GM19372 (cell line): ENCODE data around the gene SLC9A9.

ENCODE experiments used
- ATAC-seq: cut with Tn5 transposase; IDR thresholded peaks from one replicate; pipeline ENCODE4 v1.9.1; 2021; ENCODE audit warnings: mild to moderate bottlenecking, low read depth, moderate library complexity; ENCODE audit not compliant: unreplicated experiment

SLC9A9 gene

DNA sequence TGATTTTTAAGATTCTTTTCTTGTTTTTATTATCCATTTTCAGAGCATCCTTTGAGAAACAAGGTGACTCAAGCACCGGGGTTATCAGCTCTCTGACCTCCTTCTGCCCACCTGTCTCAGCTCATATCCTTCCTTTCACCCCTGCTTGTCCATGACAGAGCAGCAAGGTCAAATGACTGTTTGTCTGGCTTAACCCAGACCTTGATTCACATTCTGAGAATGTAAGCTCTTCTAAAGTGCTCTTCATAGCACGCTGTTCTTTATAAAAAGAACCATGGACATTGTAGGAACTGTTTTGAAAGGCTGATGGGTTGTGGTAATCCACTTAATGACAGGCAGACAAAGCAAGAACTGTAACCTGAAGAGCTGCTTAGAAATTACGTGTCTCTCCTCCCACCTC, 606.2 kb downstream of the SLC9A9 start:
- no peak for ATAC-seq

- ATAC-seq: no peak
Observed at GRCh38 chr3:143241481-143241951, 606.8 kb downstream of the SLC9A9 start.

- ATAC-seq: no peak
Observed at GRCh38 chr3:143240886-143241285, 607.4 kb downstream of the SLC9A9 start.

- no peak for ATAC-seq
Observed at GRCh38 chr3:143239031-143239430, 609.2 kb downstream of the SLC9A9 start.

DNA sequence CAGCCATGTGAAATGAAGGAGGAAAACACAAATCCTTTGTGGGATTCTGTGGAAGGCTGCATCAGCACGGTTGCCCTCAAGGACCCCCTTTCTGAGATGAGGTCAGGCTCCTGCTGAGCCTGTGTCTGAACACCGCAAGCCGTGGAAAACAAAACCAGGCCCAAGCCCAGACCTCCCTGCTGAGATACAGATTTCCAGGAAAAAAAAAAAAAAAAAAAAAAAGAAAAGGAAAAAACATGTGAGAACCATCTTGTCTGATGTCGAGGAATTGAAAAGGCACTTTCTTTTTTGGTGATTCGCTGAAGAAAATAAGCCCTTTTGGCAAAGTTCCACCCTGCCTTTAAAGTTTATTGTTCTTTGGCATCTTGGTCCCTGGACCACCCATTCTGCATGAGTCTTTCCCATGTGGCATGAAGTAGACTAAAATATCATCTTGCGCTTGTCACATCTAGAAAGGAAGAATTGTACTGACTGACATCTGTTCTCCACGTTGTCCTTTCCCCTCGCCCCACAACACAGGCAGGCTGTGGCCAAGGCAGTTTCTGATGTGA, 611.1 kb downstream of the SLC9A9 start:
- no peak for ATAC-seq

- ATAC-seq: peak; percentile 52
Observed at GRCh38 chr3:143236226-143236964, 611.9 kb downstream of the SLC9A9 start.

DNA sequence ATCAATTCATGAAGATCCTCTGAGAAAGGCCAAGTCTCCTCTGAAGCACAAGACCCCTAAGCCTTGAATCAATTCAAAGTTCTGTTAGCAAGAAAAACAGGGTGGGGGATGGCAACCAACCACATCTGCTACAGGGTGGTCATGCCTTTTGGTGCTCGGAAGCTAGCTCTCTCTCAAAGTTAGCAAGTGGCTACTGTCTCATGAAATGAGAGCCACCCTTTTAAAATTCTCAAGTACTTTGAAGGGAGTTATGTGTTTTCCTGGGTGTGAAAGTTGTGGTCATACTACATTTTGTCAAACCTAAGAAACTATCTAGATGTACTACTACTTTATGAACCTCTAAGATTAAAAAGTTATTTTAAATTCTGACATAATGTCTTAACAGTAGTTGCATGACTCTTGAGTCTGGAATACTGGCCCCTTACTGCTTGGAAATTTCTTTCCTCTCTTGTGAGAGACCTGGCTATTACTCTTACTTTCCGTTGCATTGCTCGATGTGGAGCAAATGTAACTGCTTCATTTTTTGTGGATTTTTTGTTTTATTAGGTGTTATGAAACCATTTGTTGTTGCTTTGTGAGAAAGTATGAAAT, 612.6 kb downstream of the SLC9A9 start:
- no peak for ATAC-seq

DNA sequence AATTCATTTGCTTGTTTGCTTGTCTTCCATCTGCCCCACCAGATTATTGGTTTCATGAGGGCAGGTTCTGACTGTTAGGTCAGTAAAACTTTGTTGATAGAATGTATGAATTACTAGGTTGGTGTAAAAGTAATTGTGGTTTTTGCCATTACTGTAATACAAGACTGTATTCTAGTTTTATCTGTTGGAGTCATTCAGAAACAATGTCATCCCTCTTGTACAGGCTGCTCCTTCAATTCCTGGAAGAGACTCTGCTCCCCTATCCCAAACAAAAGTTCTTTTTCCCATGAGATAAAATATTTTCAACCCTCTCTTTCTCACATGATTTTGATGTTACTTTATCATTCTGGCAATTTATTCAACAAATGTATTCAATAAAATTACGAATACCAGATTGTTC, 613.7 kb downstream of the SLC9A9 start:
- no peak for ATAC-seq

GRCh38 chr3:143232981-143233380, 615.3 kb downstream of the SLC9A9 start:
- no peak for ATAC-seq

- no peak for ATAC-seq
Observed at GRCh38 chr3:143228405-143228804, 619.9 kb downstream of the SLC9A9 start.

DNA sequence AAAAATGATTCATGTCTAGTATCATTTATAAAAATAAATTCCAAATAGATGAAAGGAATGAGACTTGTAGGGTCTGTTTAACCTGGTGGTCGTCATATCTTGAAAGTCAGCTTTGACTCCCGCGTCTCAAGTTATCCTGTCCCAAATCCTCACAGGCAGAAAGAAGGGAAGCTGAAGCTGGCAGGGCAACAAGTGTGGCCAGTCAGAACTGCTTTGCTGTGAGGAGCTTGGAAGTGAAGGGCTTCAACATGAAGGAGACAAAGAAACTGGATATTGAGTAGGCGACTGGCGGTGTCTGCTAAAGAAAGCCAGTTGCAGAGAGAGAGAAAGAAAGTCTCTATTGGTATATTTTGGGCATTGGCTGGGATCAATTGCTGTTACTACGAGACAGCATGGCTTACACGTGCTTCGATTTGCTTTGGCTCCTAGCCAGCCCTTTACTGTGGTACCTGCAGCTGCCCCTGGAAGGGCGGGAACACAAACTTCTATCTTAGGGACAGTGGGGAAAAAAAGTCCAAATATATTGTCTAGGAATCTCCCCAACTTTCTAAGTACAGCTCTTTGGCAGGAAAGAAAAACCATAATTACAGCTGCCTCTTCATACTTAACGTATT, 621.5 kb downstream of the SLC9A9 start:
- no peak for ATAC-seq

DNA sequence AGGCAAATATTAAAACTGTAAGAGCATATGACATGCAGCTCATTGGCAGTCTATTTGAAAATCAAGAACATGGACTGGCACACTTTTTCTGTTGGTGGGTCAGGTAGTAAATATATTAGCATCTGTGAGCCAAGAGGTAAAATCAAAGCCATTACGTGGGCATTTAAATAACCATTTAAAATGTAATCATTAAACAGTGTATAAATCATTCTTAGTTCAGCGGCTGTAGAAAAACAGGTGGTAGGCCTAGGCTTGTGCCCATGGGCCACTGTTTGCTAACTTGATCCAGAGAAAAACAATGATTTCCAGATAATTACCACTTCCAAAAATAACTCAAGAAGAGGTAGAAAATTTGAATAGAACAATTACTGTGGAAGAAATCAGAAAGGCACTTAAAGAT, 623.6 kb downstream of the SLC9A9 start:
- no peak for ATAC-seq

DNA sequence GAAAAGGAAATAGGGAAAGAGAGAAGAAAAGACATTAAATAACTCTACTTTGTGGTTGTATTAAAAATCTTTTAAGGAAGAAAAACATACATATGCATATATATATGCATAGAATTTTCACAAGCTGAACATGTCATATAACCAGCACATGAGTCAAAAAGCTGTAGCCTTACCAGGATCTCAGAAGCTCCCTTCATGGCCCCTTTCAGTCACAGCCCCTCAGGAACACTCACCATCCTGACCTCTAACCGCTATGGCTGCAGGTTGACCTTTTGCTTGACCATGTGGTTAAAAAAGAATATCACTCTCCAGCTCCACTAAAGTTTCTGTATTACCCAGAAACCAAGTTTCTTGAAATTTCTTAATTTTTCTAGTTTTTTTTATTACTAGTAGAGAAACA, 625.3 kb downstream of the SLC9A9 start:
- no peak for ATAC-seq

DNA sequence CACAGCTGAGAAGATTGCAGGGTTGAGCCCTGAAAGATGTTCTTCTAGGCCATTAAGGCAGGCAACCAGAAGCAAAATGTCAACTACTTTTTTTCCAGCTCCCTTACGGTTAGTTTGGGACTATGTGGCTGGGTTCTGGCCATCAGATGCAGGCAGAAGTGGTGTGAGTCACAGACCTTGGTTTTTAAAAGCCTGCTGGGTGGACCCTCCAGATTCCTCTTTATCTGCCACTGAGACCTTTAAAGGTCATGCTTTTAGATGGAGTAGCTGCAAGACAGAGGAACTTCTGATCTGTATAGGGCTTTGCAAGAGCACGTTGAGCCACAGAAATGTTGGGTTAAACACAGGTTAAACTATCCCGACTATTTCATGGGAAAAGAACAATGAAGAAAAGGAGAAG, 625.8 kb downstream of the SLC9A9 start:
- no peak for ATAC-seq

- ATAC-seq: no peak
Observed at GRCh38 chr3:143221446-143221845, 626.8 kb downstream of the SLC9A9 start.

- no peak for ATAC-seq
Observed at GRCh38 chr3:143220741-143221140, 627.5 kb downstream of the SLC9A9 start.

- ATAC-seq: no peak
Observed at GRCh38 chr3:143218166-143218835, 630.0 kb downstream of the SLC9A9 start.

GRCh38 chr3:143217283-143217682, 631.0 kb downstream of the SLC9A9 start:
- no peak for ATAC-seq

GRCh38 chr3:143216709-143217182, 631.5 kb downstream of the SLC9A9 start:
- ATAC-seq: no peak
